HCT116 (cell line): ENCODE measurements around the gene PYY. TPM values are rescaled to one million over a fixed set of nuclear protein-coding genes. Genes with fewer than 3 reads are reported as not detected.

Experiments
- ATAC-seq: fragments of 200-7000 bp; cut with Tn5 transposase; 2 replicates; pipeline ENCODE4 v1.9.1; 2020; ENCODE audit warnings: mild to moderate bottlenecking, moderate library complexity
- BruUV-seq: library from RNA; stranded (reverse); fragments of 400-500 nt; replicated peaks from 2 replicates; lab custom pipeline; 2021; lab: Mats Ljungman, UMichigan
- CTCF ChIA-PET: fragments of 300-600 bp; sonication (Branson Sonifier 250); formaldehyde crosslinking; loops from one replicate; lab custom pipeline; 2021; ENCODE audit warnings: antibody characterized with exemption; lab: Charles Lee
- POLR2A ChIA-PET: fragments of 300-600, 350-600 bp; sonication (Branson Sonifier 250); formaldehyde crosslinking; loops from one replicate; lab custom pipeline; 2021; ENCODE audit warnings: antibody characterized with exemption; lab: Charles Lee
- RAD21 ChIA-PET, 2 experiments: fragments of 300-600 bp; sonication (Branson Sonifier 250); formaldehyde crosslinking; loops; one replicate each; lab custom pipeline; 2023; ENCODE audit warnings: low total read pairs in 2 of 2; ENCODE audit not compliant: uncharacterized antibody in 2 of 2, unreplicated experiment in 2 of 2, low non-redundant PET in 1 of 2; lab: Charles Lee
- DNase-seq: peaks from one replicate; pipeline ENCODE4 v3.0.0-alpha.2; 2010; ENCODE audit warnings: low read depth, low spot score
- H2AFZ ChIP-seq: fragments of 200-600 bp; shearing (Covaris generic), sonication (generic); 2 replicates; pipeline ENCODE4 v1.6.1; 2017; ENCODE audit warnings: low read depth, mixed run types, mixed read lengths, antibody characterized with exemption, low read length; ENCODE audit not compliant: poor library complexity, severe bottlenecking
- H3K27ac ChIP-seq: 2 replicates; pipeline ENCODE4 v1.5.1; 2012; ENCODE audit warnings: low read depth, low read length
- H3K27me3 ChIP-seq: fragments of 200-600 bp; sonication (generic); 2 replicates; pipeline ENCODE4 v1.6.1; 2016; ENCODE audit warnings: mixed run types, low read length, mixed read lengths; ENCODE audit not compliant: insufficient read depth
- H3K36me3 ChIP-seq, 2 experiments: fragments of 200-500 bp in 1 of 2; fragments of 200-600 bp in 1 of 2; sonication (Bioruptor generic) in 1 of 2; sonication (generic) in 1 of 2; 2 replicates each; pipeline versions ENCODE4 v1.5.1 to v1.6.1; 2014 to 2016; ENCODE audit warnings: low read length in 2 of 2, inconsistent platforms in 1 of 2, mixed read lengths in 1 of 2, mixed run types in 1 of 2; ENCODE audit not compliant: insufficient read depth in 2 of 2, control insufficient read depth in 1 of 2
- H3K4me1 ChIP-seq, 2 experiments: fragments of 200-600 bp in 1 of 2; sonication (generic) in 1 of 2; 2 replicates each; pipeline versions ENCODE4 v1.5.1 to v1.6.1; 2012 to 2017; ENCODE audit warnings: low read length in 2 of 2, inconsistent platforms in 1 of 2, mild to moderate bottlenecking in 1 of 2, mixed read lengths in 1 of 2, mixed run types in 1 of 2, moderate library complexity in 1 of 2; ENCODE audit not compliant: insufficient read depth in 2 of 2, control insufficient read depth in 1 of 2
- H3K4me2 ChIP-seq: fragments of 200-600 bp; sonication (generic); 2 replicates; pipeline ENCODE4 v1.6.1; 2017; ENCODE audit warnings: mixed run types, low read length, mixed read lengths
- H3K4me3 ChIP-seq, 2 experiments: fragments of 200-600 bp in 1 of 2; sonication (generic) in 1 of 2; replicated peaks in 1 of 2; 2 replicates each; pipeline ENCODE4 v1.5.1; 2011 to 2016; ENCODE audit warnings: low read length in 2 of 2, control low read depth in 1 of 2, low read depth in 1 of 2, mild to moderate bottlenecking in 1 of 2, mixed read lengths in 1 of 2, mixed run types in 1 of 2
- H3K79me2 ChIP-seq: fragments of 200-600 bp; sonication (generic); 2 replicates; pipeline ENCODE4 v1.6.1; 2017; ENCODE audit warnings: mild to moderate bottlenecking, mixed run types, low read length, moderate library complexity, mixed read lengths; ENCODE audit not compliant: insufficient read depth
- H3K9ac ChIP-seq: fragments of 200-600 bp; sonication (generic); 2 replicates; pipeline ENCODE4 v1.6.1; 2016; ENCODE audit warnings: low read length, mixed read lengths
- H3K9me2 ChIP-seq: fragments of 200-600 bp; sonication (generic), shearing (Covaris generic); 2 replicates; pipeline ENCODE4 v1.6.1; 2017; ENCODE audit warnings: mixed run types, mild to moderate bottlenecking, moderate library complexity; ENCODE audit not compliant: insufficient read depth
- H3K9me3 ChIP-seq, 2 experiments: fragments of 200-500 bp in 1 of 2; fragments of 200-600 bp in 1 of 2; sonication (Bioruptor generic) in 1 of 2; sonication (generic) in 1 of 2; 2 replicates each; pipeline ENCODE4 v1.6.1; 2014 to 2017; ENCODE audit warnings: low read length in 2 of 2, mixed read lengths in 2 of 2, inconsistent platforms in 1 of 2, low read depth in 1 of 2, mild to moderate bottlenecking in 1 of 2, mixed run types in 1 of 2, moderate library complexity in 1 of 2; ENCODE audit not compliant: control insufficient read depth in 1 of 2, insufficient read depth in 1 of 2
- H4K20me1 ChIP-seq: fragments of 200-600 bp; sonication (generic), shearing (Covaris generic); 2 replicates; pipeline ENCODE4 v1.6.1; 2017; ENCODE audit warnings: mixed run types, mild to moderate bottlenecking, moderate library complexity; ENCODE audit not compliant: insufficient read depth
- CEBPB ChIP-seq: IDR thresholded peaks from 2 replicates; pipeline ENCODE4 v1.6.1; 2012; ENCODE audit warnings: low read depth
- EGR1 ChIP-seq: IDR thresholded peaks from 2 replicates; pipeline ENCODE4 v1.6.1; 2012; ENCODE audit warnings: low read depth
- ELF1 ChIP-seq: IDR thresholded peaks from 2 replicates; pipeline ENCODE4 v1.6.1; 2012; ENCODE audit warnings: low read depth, borderline replicate concordance
- EZH2phosphoT487 ChIP-seq: fragments of 200-600 bp; IDR thresholded peaks from 2 replicates; pipeline ENCODE4 v1.6.1; 2018; ENCODE audit warnings: antibody characterized with exemption, borderline replicate concordance
- FOSL1 ChIP-seq: IDR thresholded peaks from 2 replicates; pipeline ENCODE4 v1.6.1; 2012; ENCODE audit warnings: low read depth
- POLR2A ChIP-seq: IDR thresholded peaks from 2 replicates; pipeline ENCODE4 v1.7.0; 2011; ENCODE audit warnings: borderline replicate concordance; ENCODE audit not compliant: insufficient read depth, insufficient read length; ENCODE audit errors: extremely low read depth
- SIN3A ChIP-seq: IDR thresholded peaks from 2 replicates; pipeline ENCODE4 v1.6.1; 2012; ENCODE audit warnings: low read depth
- SP1 ChIP-seq: IDR thresholded peaks from 2 replicates; pipeline ENCODE4 v1.6.1; 2012; ENCODE audit warnings: low read depth
- TCF7L2 ChIP-seq: IDR thresholded peaks from 2 replicates; pipeline ENCODE4 v1.7.0; 2011; ENCODE audit warnings: borderline replicate concordance, inconsistent platforms; ENCODE audit not compliant: insufficient read depth, insufficient read length; ENCODE audit errors: extremely low read depth
- ZFX ChIP-seq: fragments of 450-650 bp; IDR thresholded peaks from 2 replicates; pipeline ENCODE4 v1.6.1; 2017
- ZNF274 ChIP-seq: fragments of 200-500 bp; sonication (Bioruptor generic); IDR thresholded peaks from 2 replicates; pipeline ENCODE4 v1.6.1; 2014; ENCODE audit warnings: mild to moderate bottlenecking, low read depth, low read length, inconsistent platforms
- intact Hi-C: fragments of 100-400 bp; cut with micrococcal nuclease; formaldehyde crosslinking; loops from 2 replicates; pipeline ENCODE4 v1.10.0; 2022
- total RNA-seq: library from RNA; stranded (reverse); gene quantifications from one replicate; pipeline ENCODE4 v1.2.1, GENCODE V29; 2021; ENCODE audit not compliant: unreplicated experiment
- TF ChIP-seq, protein P1 (sequence below): IDR thresholded peaks from 2 replicates; pipeline ENCODE4 v1.6.1; 2012
- TF ChIP-seq, protein P2 (sequence below): IDR thresholded peaks from 2 replicates; pipeline ENCODE4 v1.6.1; 2012; ENCODE audit warnings: low read depth

The PYY gene
- total RNA-seq, 1 experiment from 2014 or later = 0.52 TPM

DNA sequence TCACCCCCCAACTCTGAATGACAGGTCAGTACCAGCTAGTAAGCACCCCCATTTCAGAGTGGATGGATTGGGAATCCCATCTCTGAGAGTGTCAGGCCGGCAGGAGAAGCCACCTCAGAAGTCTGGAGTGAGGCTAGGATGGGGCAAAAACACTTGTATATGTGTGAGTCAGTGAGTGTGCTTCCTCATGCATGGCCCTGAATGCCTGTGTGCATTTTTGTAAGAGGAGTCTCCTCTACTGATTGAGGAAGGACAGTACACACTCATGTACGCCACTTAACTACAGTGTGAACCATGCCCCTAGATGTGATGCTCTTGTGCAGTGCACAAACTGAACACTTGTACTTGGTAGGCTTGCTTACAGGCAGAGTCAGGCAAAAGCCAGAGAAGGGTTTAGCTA is 28.4 kb upstream of the PYY start:
- H3K36me3 ChIP-seq = no peaks in the 10 kb centered on the region
- intact Hi-C loops = no loop called here
- no peak overlapping the region for H3K4me2 ChIP-seq
- BruUV-seq = no TSS peak
- no peak overlapping the region for H3K4me3 ChIP-seq
- H3K27ac ChIP-seq = no peak overlapping the region
- H3K79me2 ChIP-seq = no peaks in the 10 kb centered on the region
- no peak overlapping the region for H3K9ac ChIP-seq
- no peak for ATAC-seq
- no peaks in the 10 kb centered on the region for H3K27me3 ChIP-seq
- CTCF ChIA-PET = no interaction called here
- H3K9me3 ChIP-seq = no peaks in the 10 kb centered on the region
- no peaks in the 10 kb centered on the region for H3K4me1 ChIP-seq
- H4K20me1 ChIP-seq = no peaks in the 10 kb centered on the region
- POLR2A ChIA-PET = no interaction called here
- H2AFZ ChIP-seq = no peak overlapping the region
- no peaks in the 10 kb centered on the region for H3K9me2 ChIP-seq
- TF ChIP-seq TCF7L2 = no peak
- TF ChIP-seq ZNF274 = no peak
- no peak for TF ChIP-seq FOSL1
- TF ChIP-seq, protein P1, sequence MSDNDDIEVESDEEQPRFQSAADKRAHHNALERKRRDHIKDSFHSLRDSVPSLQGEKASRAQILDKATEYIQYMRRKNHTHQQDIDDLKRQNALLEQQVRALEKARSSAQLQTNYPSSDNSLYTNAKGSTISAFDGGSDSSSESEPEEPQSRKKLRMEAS = no peak
- no peak for TF ChIP-seq EGR1
- no peak for TF ChIP-seq ZFX
- TF ChIP-seq, protein P2, sequence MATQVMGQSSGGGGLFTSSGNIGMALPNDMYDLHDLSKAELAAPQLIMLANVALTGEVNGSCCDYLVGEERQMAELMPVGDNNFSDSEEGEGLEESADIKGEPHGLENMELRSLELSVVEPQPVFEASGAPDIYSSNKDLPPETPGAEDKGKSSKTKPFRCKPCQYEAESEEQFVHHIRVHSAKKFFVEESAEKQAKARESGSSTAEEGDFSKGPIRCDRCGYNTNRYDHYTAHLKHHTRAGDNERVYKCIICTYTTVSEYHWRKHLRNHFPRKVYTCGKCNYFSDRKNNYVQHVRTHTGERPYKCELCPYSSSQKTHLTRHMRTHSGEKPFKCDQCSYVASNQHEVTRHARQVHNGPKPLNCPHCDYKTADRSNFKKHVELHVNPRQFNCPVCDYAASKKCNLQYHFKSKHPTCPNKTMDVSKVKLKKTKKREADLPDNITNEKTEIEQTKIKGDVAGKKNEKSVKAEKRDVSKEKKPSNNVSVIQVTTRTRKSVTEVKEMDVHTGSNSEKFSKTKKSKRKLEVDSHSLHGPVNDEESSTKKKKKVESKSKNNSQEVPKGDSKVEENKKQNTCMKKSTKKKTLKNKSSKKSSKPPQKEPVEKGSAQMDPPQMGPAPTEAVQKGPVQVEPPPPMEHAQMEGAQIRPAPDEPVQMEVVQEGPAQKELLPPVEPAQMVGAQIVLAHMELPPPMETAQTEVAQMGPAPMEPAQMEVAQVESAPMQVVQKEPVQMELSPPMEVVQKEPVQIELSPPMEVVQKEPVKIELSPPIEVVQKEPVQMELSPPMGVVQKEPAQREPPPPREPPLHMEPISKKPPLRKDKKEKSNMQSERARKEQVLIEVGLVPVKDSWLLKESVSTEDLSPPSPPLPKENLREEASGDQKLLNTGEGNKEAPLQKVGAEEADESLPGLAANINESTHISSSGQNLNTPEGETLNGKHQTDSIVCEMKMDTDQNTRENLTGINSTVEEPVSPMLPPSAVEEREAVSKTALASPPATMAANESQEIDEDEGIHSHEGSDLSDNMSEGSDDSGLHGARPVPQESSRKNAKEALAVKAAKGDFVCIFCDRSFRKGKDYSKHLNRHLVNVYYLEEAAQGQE = no peak
- TF ChIP-seq SIN3A = no peak
- no peak for TF ChIP-seq CEBPB
- no peak for TF ChIP-seq EZH2phosphoT487
- TF ChIP-seq SP1 = no peak
- no peak for TF ChIP-seq ELF1
- TF ChIP-seq POLR2A = no peak
- RAD21 ChIA-PET = no interaction called here
- no peak for DNase-seq
